ENCODE data around the gene PHF1.

GRCh38 chr6:33413241-33414120 lies 2.7 kb downstream of the PHF1 start:
- no peak for TF ChIP-seq CTCF (optimal IDR thresholded peaks at IDR 0.05 in 1 of 3, IDR thresholded peaks at IDR 0.05 in 1 of 3, conservative IDR thresholded peaks at IDR 0.05 in 1 of 3; ENCODE audit: extremely low read depth in 1 of 3, insufficient read depth in 2 of 3, low read length in 3 of 3)
- TF ChIP-seq EZH2 (IDR thresholded peaks at IDR 0.05; ENCODE audit: low read length), result no peak

Measured in keratinocyte (primary cell).